CD4-positive, alpha-beta T cell treated with Interleukin-17A for 1 hour (primary cell): ENCODE results near the gene CDK8.
A peak's percentile ranks its signal among the peaks of the same experiment; 100 is the strongest.
"Not testable (repeated sequence)": the region's sequence is repeated elsewhere in the genome, so short reads cannot be mapped to it uniquely, and the experiment has no call there.

Experiments used
- DNase-seq: peaks from one replicate; pipeline ENCODE4 v3.0.0-alpha.2; 2020

Gene CDK8

GRCh38 chr13:26253787-26254582 lies at the start of gene CDK8:
Gene CDK8, plus strand, starts transcription at chr13:26254129. Its CDS starts 513 bp downstream, at chr13:26254642.
- peak; percentile 91 for DNase-seq

DNA sequence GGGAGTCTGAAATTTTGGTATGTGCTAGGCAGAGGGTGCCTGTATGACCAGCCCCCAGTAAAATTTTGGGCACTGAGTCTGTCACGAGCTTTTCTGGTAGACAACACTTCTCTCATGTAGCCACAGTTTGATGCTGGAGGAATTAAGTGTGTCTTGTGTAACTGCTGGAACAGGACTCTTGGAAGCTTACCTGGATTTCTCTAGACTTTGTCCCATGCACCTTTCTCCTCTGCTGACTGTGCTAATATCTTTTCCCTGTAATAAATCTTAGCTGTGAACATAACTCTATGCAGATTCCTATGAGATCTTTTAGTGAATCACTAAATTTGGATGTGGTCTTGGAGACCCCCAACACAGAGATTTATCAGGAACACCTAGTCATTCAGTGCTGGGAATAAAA lies 45.6 kb upstream of the CDK8 start:
- DNase-seq: no peak

DNA sequence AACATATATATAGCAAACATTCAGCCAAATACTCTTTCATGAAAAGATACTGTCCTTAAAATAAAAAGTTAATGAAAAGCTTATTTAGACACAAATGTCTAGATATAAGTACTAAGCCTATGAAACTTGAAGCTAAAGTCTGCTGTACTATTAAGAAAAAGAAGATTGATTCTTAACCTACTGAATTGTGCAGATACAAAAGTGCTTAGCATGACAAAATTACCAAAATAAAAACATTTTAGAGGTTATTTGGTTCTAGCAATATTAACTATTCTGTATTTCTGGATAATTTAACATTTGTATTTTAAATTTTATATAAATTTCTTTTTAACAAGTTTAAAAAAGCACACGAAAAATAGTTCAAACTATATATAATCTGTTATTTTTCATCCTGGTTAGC lies 40.6 kb upstream of the CDK8 start:
- DNase-seq: no peak

GRCh38 chr13:26213982-26214381 lies 39.9 kb upstream of the CDK8 start:
- DNase-seq: no peak

DNA sequence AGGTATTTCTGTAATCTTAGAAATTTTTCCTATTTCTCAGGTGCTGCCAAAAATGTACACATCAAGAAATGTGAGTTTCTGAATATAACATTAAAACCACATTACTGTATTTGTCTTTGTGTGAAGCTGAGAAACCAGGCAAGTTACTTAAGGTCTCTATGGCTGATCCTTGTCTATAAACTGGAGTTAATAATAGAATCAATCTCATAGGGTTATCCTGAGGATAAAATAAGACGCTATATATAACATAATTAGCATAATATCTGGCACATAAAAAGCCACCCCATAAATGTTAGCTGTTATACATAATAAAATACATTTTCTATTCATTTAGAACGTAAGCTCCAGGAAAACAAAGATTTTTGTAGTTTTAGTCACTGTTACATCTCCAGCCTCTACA lies 37.9 kb upstream of the CDK8 start:
- no peak for DNase-seq

GRCh38 chr13:26219726-26220125 lies 34.2 kb upstream of the CDK8 start:
- no peak for DNase-seq

DNA sequence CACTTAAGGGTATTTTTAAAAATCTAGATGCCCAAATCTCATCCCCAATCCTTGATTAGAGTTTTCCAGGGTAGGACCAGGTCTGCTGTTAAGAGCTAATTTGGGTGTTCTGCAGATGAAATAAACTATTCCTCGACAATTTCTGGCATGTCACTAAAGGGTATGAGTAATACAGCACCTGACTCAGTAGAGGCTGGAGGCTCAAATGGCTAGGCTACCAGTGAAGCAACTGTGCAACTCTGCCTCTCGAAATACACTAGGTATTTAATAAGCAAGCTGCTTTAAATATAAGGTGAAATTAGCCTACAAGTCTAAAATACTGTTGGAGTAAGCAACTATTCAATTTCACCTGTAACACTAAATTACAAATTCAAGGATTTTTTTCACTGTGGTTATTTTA lies 33.4 kb upstream of the CDK8 start:
- no peak for DNase-seq

DNA sequence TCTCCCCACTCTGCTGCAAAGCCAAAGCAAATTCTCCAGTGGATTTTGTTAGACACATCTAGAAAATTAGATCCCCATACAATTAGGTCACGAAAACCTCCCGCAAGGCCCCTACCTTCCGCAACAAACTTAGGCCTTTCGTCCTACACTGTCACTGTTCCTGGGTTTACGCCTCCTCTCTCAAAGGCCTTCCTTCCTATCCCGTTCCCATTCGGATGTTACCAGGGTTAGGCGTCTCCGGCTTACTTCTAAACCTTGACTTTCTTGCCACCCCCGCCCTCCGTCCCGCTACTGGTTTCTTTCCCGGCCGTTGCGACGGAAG lies 32.6 kb upstream of the CDK8 start:
- no peak for DNase-seq

DNA sequence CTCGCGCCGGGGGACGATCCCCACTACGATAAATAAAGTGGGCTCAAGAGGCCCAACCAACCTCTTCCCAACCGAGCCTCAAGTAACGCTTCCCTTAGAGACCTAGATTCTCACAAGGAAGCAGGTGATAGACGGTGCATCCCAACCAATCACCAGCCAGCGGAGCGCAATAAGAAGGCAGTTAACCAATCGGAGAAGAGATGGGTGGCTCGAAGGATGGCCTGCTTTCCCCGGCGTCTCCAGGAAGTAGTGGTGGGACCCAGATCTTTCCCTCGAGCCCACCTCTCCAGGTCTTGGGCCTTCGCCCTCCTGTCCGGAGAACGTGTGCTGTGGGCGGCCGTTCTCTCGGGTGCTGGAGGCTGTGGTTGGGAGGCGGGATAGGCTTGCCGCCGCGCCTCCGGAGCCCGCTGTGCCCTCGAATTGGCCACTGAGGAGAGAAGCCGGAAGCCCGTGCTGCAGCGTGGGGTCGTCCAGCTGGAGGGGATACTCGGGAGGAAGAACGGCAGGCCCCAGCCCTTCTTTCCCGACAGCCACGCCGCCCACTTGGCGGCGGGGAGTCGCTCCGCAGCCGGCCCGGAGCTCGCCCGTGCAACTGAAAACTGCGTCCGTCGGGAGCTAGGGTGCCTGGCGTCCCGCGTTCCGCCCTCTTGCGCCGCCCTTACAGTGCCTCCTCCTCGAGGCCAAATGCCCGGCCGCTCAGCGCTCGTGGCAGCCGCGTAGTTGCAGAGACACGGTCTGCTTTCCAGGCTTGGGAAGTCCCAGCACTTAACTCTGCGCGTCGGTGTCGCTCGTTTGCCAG lies 32.0 kb upstream of the CDK8 start, which contains the start of gene RNF6:
TSS of gene RNF6 (minus strand) at position 594 of the 799 bp plus-strand sequence. CDS start 2,665 bp downstream, outside the sequence.
- DNase-seq: peak; percentile 95

DNA sequence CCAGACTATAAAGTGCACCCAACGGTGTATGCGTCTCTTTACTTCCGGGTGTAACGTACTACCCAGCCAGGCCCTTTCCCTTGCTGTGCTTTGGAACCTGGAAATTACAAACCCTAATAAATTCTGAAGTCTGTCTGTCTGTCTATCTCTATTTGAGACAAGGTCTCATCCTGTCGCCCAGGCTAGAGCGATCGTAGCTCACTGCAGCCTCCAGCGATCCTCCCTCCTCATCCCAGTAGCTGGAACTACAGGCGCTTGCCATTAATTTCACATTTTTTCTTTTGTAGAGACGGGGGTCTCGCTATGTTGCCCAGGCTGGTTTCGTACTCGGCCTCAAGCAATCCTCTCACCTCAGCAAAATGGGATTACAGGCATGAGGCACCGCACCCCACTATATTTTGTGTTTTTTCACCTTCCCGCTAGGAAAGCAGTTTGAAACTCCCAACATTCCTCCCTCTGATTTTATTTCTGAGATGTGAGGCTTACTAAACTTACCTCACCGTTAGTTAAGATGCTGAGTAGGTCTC lies 31.3 kb upstream of the CDK8 start:
- no peak for DNase-seq

- DNase-seq: no peak
These were observed 27.9 kb upstream of the CDK8 start for GRCh38 chr13:26225896-26226617.

DNA sequence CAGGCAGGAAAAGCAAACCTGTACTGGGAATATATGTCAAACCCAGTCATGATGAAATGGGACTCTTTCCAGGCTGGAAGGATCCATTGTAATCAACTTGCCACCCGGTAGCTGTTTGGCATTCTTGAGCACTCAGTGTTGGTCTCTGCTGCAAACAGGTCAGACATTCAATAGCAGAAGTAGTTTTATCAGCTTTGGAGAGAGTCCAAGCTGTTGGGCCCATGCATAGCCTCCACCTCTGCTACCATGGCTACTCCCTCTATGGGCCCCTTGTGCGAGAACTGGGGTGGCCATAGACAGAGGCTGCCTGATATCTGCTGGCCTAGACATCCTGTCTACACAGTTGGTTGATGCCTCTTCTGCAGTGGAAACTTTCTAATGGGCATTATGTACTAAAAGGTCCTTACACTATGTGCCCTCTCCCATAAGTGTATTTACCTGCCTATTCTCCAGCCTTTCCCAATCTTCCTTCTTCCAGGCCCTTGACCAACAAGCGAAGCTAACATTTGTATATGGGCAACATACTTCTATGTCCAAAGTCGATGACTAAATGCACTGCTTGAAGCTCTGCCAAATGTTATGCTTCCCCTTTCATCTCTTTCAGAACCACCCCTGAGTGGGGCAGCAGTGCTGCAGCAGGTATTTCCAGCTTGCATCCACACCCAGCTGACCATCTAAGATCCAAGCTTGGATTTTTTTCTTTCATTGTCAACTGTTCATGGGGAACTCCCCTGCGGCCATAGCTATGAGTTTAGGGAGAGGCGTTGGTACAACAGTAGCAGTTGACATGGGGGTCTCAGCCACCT lies 26.6 kb upstream of the CDK8 start:
- DNase-seq: no peak

GRCh38 chr13:26228096-26228495 lies 25.8 kb upstream of the CDK8 start:
- no peak for DNase-seq

- no peak for DNase-seq
These were observed 24.8 kb upstream of the CDK8 start for GRCh38 chr13:26229080-26229615.

DNA sequence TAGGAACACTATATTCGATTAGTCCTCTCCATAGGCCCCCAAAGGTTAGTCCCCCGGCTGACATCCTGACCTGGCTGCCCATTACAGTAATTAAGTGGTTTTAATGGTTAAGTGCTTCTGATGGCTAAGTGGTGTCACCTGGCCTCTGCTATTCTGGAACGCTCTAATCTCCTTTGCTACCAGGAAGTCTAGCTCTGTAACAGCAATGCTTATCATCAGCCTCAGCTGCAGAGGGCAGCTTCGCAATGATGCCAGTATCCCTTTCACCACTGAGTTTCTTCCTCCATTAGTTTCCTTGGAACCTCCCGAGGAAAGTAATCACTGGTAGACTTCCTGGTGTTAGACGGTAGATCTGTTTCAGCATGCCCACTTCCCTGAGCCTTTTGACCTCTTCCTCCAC lies 23.2 kb upstream of the CDK8 start:
- DNase-seq: no peak

GRCh38 chr13:26236296-26236695 lies 17.6 kb upstream of the CDK8 start:
- no peak for DNase-seq

DNA sequence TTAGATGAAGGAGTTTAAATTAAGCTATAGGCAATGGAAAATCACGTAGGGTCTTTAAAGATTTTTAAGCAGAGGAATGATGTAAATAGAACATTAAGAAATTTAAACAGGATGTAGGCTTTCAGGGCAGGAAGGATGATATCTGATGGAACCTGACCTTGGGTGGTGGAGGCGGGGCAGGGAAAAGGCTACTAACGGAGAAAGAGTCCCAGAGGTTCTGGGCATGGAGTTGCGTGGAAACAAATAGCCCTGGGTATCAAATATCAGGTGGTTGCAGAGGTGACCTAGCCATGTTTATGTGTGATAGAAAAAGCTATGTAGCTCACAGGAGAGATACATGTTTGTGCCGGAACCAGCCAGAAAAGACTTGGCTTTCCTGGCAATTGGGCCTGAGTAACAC lies 7.8 kb upstream of the CDK8 start:
- no peak for DNase-seq

GRCh38 chr13:26247011-26247410 lies 6.9 kb upstream of the CDK8 start:
- DNase-seq: no peak

DNA sequence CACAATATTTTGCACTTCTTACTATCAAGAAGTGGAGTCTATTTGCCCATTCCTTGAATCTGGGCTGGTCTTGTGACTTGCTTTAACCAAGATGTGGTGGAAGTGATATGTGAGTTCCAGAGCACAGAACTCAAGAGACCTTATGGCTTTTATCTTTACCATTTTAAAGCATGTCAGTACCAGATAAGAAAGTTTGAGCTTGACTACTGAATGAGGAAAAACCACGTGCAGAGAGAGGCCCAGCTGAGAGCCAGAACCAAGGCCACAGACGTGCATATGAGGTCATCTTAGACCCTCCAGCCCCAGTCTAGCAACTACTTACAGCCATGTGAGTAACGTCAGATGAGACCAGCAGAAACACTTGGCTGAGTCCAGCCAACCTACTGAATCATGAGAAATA lies 6.3 kb upstream of the CDK8 start:
- no peak for DNase-seq

DNA sequence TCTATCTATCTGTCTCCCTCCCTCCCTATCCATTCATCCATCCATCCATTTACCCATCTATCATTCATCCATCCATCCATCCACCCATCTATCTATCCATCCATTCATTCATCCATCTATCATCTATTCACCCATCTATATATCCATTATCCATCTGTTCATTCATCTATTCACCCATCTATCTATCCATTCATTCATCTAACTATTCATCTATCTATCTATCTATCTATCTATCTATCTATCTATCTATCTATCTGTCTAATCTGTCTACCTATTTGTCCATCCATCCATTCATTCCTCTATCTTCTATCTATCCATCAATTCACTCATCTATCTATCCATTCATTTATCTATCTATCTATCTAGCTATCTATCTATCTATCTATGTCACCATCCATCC lies 4.4 kb upstream of the CDK8 start:
- DNase-seq: no peak

DNA sequence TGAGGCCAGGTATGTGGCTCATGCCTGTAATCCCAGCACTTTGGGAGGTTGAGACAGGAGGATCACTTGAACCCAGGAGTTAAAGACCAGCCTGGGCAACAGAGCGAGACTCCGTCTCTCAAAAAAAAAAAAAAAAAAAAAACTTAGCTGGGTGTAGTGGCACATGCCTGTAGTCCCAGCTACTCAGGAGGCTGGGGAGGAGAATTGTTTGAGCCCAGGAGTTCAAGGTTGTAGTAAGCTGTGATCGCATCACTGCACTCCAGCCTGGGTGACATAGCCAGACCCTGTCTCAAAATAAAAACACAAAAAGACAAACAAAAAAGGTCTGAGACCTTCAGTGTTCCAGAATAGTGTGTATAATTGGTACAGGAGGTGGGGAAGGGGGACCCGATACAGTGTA lies 1.9 kb upstream of the CDK8 start:
- DNase-seq: not testable (repeated sequence)

GRCh38 chr13:26253262-26253786 lies 605 bp upstream of the CDK8 start:
- no peak for DNase-seq
